ENCODE results near the gene LIN37.

DNA sequence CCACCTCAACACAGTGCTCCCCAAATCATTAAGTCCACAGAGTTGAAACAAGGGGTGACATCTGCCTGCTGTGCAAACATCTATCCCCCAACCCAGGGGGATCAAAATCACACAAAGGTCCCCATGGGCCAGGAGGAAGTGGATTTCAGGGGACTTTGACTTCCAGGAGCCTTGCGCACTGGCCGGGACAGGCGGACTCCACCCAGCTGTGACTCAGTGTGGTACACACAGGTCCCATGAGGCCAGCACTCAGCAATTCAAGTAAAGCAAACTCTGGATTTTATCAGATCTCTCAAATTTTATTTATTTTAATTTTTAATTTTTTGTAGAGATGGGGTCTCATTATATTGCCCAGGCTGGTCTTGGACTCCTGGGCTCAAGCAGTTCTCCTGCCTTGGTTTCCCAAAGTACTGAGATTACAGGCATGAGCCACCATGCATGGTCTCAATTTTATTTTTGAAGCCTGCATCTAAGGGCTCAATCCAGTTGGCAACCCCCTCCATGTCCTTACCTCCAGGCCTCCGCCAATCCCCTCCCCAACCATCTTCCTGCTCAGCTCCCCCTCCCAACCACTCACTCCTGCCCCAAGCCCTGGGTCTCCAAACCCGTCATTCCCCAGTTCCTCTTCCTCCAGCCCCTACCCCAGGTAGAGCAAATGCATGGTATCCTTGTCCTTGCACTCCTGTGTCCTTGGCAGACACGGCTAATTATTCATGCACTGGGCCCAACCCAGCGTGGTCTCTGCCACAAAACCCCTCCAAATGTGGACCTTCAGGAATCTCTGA, 45.2 kb downstream of the LIN37 start:
- TF ChIP-seq, protein P1, sequence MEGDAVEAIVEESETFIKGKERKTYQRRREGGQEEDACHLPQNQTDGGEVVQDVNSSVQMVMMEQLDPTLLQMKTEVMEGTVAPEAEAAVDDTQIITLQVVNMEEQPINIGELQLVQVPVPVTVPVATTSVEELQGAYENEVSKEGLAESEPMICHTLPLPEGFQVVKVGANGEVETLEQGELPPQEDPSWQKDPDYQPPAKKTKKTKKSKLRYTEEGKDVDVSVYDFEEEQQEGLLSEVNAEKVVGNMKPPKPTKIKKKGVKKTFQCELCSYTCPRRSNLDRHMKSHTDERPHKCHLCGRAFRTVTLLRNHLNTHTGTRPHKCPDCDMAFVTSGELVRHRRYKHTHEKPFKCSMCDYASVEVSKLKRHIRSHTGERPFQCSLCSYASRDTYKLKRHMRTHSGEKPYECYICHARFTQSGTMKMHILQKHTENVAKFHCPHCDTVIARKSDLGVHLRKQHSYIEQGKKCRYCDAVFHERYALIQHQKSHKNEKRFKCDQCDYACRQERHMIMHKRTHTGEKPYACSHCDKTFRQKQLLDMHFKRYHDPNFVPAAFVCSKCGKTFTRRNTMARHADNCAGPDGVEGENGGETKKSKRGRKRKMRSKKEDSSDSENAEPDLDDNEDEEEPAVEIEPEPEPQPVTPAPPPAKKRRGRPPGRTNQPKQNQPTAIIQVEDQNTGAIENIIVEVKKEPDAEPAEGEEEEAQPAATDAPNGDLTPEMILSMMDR (IDR thresholded peaks at IDR 0.05), result no peak
- TF ChIP-seq POLR2A (IDR thresholded peaks at IDR 0.05), result no peak
- TF ChIP-seq EP300 (IDR thresholded peaks at IDR 0.05), result no peak
